ENCODE results near the gene R3HDM4.

DNA sequence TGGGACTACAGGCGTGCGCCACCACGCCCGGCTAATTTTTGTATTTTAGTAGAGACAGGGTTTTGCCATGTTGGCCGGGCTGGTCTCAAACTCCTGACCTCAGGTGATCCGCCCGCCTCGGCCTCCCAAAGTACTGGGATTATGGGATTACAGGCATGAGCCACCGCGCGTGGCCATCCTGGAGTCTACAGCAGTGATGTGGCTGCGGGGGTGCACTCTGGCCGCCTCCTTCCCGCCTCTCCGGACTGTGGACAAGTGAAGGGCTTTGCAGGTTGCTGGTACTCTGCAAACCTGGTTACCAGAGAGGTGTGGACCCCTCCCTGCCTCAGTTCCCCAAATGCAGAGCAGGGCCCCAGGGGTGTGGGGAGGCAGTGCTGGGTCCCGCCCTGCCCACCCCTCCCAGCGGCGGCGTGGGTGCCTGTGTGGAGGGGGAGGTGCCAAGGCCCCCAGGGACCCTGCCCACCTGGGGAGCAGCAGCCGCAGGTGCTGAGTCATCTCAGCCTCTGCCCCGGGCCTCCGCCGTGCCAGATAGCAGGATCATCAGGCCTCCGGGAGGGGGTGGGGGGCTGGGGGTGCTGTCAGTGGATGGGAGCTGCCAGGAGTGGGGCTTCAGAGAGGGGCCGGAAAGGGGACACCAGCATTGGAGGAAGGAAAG is 36.0 kb upstream of the R3HDM4 start:
- TF ChIP-seq, protein P1, sequence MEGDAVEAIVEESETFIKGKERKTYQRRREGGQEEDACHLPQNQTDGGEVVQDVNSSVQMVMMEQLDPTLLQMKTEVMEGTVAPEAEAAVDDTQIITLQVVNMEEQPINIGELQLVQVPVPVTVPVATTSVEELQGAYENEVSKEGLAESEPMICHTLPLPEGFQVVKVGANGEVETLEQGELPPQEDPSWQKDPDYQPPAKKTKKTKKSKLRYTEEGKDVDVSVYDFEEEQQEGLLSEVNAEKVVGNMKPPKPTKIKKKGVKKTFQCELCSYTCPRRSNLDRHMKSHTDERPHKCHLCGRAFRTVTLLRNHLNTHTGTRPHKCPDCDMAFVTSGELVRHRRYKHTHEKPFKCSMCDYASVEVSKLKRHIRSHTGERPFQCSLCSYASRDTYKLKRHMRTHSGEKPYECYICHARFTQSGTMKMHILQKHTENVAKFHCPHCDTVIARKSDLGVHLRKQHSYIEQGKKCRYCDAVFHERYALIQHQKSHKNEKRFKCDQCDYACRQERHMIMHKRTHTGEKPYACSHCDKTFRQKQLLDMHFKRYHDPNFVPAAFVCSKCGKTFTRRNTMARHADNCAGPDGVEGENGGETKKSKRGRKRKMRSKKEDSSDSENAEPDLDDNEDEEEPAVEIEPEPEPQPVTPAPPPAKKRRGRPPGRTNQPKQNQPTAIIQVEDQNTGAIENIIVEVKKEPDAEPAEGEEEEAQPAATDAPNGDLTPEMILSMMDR (IDR thresholded peaks at IDR 0.05; ENCODE audit: insufficient read depth, low read length, poor library complexity, severe bottlenecking) = no peak
- TF ChIP-seq EZH2phosphoT487 (conservative IDR thresholded peaks at IDR 0.05; ENCODE audit: low read length) = no peak
